Activated CD4-positive, alpha-beta T cell treated with anti-CD3 and anti-CD28 coated beads, Interleukin-2, amount 10 ng/mL, durations not matched to agents 7 days and 5 days (primary cell): Measurements from ENCODE around the gene ZBTB3. TPM values are rescaled to one million over a fixed set of nuclear protein-coding genes. Genes with fewer than 3 reads are reported as not detected.
"Not testable (repeated sequence)": the region's sequence is repeated elsewhere in the genome, so short reads cannot be mapped to it uniquely, and the experiment has no call there.

Experiments used
- CTCF ChIA-PET: fragments of 350-600 bp; sonication (Branson Sonifier 250); formaldehyde crosslinking; loops from one replicate; lab custom pipeline; 2021; ENCODE audit warnings: antibody characterized with exemption; lab: Charles Lee
- POLR2A ChIA-PET: fragments of 350-600 bp; sonication (Branson Sonifier 250); formaldehyde crosslinking; loops from one replicate; lab custom pipeline; 2021; ENCODE audit warnings: antibody characterized with exemption; lab: Charles Lee
- DNase-seq: peaks from one replicate; pipeline ENCODE4 v3.0.0-alpha.2; 2020
- H3K27ac Mint-ChIP-seq: one replicate; pipeline ENCODE4 v1.8.0; 2021; ENCODE audit warnings: mild to moderate bottlenecking, moderate library complexity, mixed read lengths
- H3K27me3 Mint-ChIP-seq: one replicate; pipeline ENCODE4 v1.8.0; 2021; ENCODE audit warnings: mixed read lengths
- H3K36me3 Mint-ChIP-seq: one replicate; pipeline ENCODE4 v1.8.0; 2021; ENCODE audit warnings: low read depth, mixed read lengths
- H3K4me1 Mint-ChIP-seq: one replicate; pipeline ENCODE4 v1.8.0; 2021; ENCODE audit warnings: mixed read lengths
- H3K4me3 Mint-ChIP-seq: one replicate; pipeline ENCODE4 v1.8.0; 2021; ENCODE audit warnings: mild to moderate bottlenecking, moderate library complexity, mixed read lengths
- H3K9me3 Mint-ChIP-seq: one replicate; pipeline ENCODE4 v1.8.0; 2021; ENCODE audit warnings: mixed read lengths
- total RNA-seq, 2 experiments: library from RNA; stranded (reverse); gene quantifications; one replicate each; pipeline ENCODE4 v1.2.3, GENCODE V29; 2021

The ZBTB3 gene
- total RNA-seq, 2 experiments from 2014 or later: 14.3 to 18.5 TPM

DNA sequence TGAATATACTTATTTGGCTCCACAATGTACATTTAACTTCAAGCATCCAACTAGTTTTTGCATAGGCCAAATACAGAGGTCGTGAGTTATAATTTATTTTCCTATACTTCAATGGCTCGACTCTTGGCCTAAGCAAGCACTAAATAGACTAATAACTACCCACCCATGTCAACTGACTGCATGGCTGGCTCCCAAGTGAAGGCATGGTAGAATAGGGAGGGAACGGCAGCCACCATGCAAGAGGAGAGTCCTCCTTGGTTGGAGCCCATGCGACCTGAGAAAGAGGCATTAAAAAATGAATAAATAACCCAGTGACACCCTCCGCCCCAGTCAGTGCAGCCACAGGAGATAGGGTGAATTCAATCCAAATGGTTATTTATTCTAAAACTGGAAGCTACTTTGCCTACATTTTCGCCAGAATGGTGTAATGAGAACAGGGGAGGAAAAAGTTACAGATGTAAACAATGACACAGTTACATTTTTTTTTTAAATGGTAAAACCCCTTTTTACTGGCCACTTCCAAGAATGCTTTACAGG lies 41.6 kb downstream of the ZBTB3 start:
- Mint-ChIP-seq H3K4me1 (peaks cover 79% of the 10 kb centered on the region), H3K9me3 (no peaks in the 10 kb centered on the region), H3K27ac (peak overlapping the region; percentile 93), H3K4me3 (peak overlapping the region; percentile 56), H3K27me3 (no peaks in the 10 kb centered on the region), H3K36me3 (peaks cover 65% of the 10 kb centered on the region)
- no peak for DNase-seq
- CTCF ChIA-PET: interaction anchor here (0.6 to 1.0 kb wide), 2 partner anchors 75 to 119 kb away, joined by 3 to 7 read pairs; no protein-coding TSS in a partner anchor
- POLR2A ChIA-PET: no interaction called here

- Mint-ChIP-seq H3K27me3 (no peaks in the 10 kb centered on the region), H3K4me3 (peak overlapping the region; percentile 79), H3K27ac (peak overlapping the region; percentile 93), H3K4me1 (peaks cover 82% of the 10 kb centered on the region), H3K9me3 (no peaks in the 10 kb centered on the region), H3K36me3 (peaks cover 51% of the 10 kb centered on the region)
- POLR2A ChIA-PET: interaction anchor here (0.6 to 1.0 kb wide), 3 partner anchors 44 to 171 kb away, joined by 3 to 4 read pairs (median 3); partner anchors contain the start of genes SLC3A2 and ZBTB3
- peak; percentile 39 for DNase-seq
- CTCF ChIA-PET: interaction anchor here (1.0 to 2.5 kb wide), 6 partner anchors 17 to 315 kb away, joined by 3 to 10 read pairs (median 4); partner anchors contain the start of genes HNRNPUL2 and TUT1
Observed at GRCh38 chr11:62710001-62710345, 44.0 kb downstream of the ZBTB3 start.

- H3K27ac Mint-ChIP-seq: peak overlapping the region; percentile 93
- H3K27me3 Mint-ChIP-seq: no peaks in the 10 kb centered on the region
- H3K36me3 Mint-ChIP-seq: peaks cover 47% of the 10 kb centered on the region
- ChIA-PET CTCF (interaction anchor here (0.6 to 2.5 kb wide), 12 partner anchors 9 to 315 kb away, joined by 3 to 10 read pairs (median 3); partner anchors contain the start of genes HNRNPUL2 and TUT1), POLR2A (interaction anchor here (0.6 to 1.0 kb wide), 5 partner anchors 18 to 1158 kb away, joined by 3 to 4 read pairs (median 3); partner anchors contain the start of genes HNRNPUL2, SLC3A2 and ZBTB3)
- H3K4me3 Mint-ChIP-seq: peak overlapping the region; percentile 79
- peak; percentile 98 for DNase-seq
- peaks cover 78% of the 10 kb centered on the region for H3K4me1 Mint-ChIP-seq
- H3K9me3 Mint-ChIP-seq: no peaks in the 10 kb centered on the region
Observed at GRCh38 chr11:62709247-62710000, 44.5 kb downstream of the ZBTB3 start.

- H3K9me3 Mint-ChIP-seq: no peaks in the 10 kb centered on the region
- H3K36me3 Mint-ChIP-seq: peaks cover 42% of the 10 kb centered on the region
- ChIA-PET POLR2A (interaction anchor here (0.7 to 1.0 kb wide), 4 partner anchors 19 to 1158 kb away, joined by 3 to 4 read pairs (median 3); partner anchors contain the start of genes HNRNPUL2 and SLC3A2), CTCF (interaction anchor here (0.6 to 2.5 kb wide), 13 partner anchors 9 to 284 kb away, joined by 3 to 10 read pairs (median 3); partner anchors contain the start of genes B3GAT3, SLC3A2 and TUT1)
- H3K4me3 Mint-ChIP-seq: peak overlapping the region; percentile 79
- H3K27ac Mint-ChIP-seq: peak overlapping the region; percentile 93
- peaks cover 71% of the 10 kb centered on the region for H3K4me1 Mint-ChIP-seq
- no peaks in the 10 kb centered on the region for H3K27me3 Mint-ChIP-seq
- peak; percentile 60 for DNase-seq
Observed at GRCh38 chr11:62708793-62709192, 45.2 kb downstream of the ZBTB3 start.

DNA sequence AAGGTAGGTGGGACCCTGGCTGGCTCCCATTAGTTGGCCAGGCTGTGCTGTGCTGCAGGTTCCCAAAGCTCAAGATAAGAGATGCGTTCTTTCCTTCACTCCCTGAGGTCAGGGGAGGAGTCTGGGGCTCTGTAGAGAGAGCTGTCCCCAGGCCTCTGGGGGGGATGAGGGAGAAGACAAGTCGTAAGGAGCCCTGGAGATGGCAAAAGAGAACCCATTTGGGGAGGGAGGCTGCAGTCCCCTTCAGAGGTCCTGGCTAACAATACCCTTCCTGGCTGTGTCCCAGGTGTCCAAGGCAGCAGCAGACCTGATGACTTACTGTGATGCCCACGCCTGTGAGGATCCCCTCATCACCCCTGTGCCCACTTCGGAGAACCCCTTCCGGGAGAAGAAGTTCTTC lies 45.6 kb downstream of the ZBTB3 start:
- Mint-ChIP-seq H3K27me3 (no peaks in the 10 kb centered on the region), H3K4me1 (peaks cover 67% of the 10 kb centered on the region), H3K9me3 (no peaks in the 10 kb centered on the region), H3K4me3 (peak overlapping the region; percentile 79), H3K36me3 (peaks cover 39% of the 10 kb centered on the region), H3K27ac (peak overlapping the region; percentile 93)
- no peak for DNase-seq
- CTCF ChIA-PET: interaction anchor here (0.6 to 3.1 kb wide), 13 partner anchors 8 to 284 kb away, joined by 3 to 15 read pairs (median 3); partner anchors contain the start of genes B3GAT3, SLC3A2, TMEM179B and TUT1
- POLR2A ChIA-PET: interaction anchor here (0.7 kb wide), 1 partner anchor 1159 kb away, joined by 3 read pairs; no protein-coding TSS in a partner anchor

DNA sequence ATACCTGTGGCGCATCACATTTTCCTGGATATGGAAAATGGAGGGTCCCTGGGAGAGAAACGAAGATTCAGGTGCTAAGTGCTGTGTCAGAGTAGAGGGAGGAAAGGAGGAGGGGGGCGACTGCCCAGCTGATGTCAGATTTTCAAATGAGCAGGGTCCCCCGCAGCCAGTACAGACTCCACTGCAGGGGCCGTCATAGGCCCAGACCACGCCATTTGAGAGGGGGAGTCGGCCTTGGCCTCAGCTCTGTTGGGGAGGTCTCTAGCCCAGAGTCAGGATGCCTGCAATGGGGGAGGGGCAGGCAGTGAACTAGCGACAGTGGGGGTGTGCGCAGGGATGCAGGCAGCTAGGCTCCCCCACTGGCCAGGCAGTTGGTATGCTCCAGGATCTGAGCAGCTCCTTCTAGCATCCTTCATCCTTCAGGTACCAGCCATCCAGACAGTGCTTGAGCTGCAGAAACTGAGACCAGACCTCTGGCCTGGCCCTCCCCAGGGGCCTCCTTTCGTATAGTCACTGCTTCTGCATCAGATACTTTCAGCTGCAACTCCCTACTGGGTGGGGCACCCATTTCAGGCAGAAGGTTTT lies 46.6 kb downstream of the ZBTB3 start, which contains the start of the genes BSCL2 and GNG3:
TSS of gene BSCL2 (minus strand) at position 148 of the 585 bp plus-strand sequence. CDS start 229 bp downstream, outside the sequence.
TSS of gene GNG3 (plus strand) at position 400 of the 585 bp plus-strand sequence. CDS start 620 bp downstream, outside the sequence.
- peaks cover 57% of the 10 kb centered on the region for H3K4me1 Mint-ChIP-seq
- H3K36me3 Mint-ChIP-seq: peaks cover 32% of the 10 kb centered on the region
- CTCF ChIA-PET: interaction anchor here (0.6 to 3.1 kb wide), 8 partner anchors 27 to 173 kb away, joined by 3 to 15 read pairs (median 4); partner anchors contain the start of genes LBHD1, SLC3A2, TMEM179B and UQCC3

DNA sequence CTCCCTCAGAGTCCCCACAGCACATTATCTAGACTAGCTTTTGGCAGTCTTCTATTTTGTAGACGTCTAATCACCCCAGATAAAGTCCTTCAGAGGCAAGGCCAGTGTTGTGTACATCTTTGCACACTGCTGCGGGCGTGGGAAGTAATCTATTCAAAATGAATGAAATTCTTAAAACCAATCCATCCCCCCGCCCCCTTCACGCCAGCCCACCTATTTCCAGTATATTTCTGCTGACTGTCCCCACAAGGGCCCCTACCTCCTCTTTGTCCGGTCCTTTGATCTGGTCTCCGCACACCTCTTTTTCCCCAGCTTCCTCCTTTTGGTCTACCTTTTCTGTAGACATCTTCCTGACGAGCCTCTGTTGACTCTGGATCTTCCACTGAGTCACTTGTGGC lies 47.1 kb downstream of the ZBTB3 start:
- H3K36me3 Mint-ChIP-seq: peaks cover 32% of the 10 kb centered on the region
- H3K27me3 Mint-ChIP-seq: no peaks in the 10 kb centered on the region
- H3K4me1 Mint-ChIP-seq: peaks cover 53% of the 10 kb centered on the region
- H3K4me3 Mint-ChIP-seq: peak overlapping the region; percentile 88
- peak overlapping the region; percentile 72 for H3K27ac Mint-ChIP-seq
- POLR2A ChIA-PET: interaction anchor here (0.6 kb wide), 1 partner anchor 35 kb away, joined by 3 read pairs; the partner anchor contains the start of gene LBHD1
- DNase-seq: no peak
- H3K9me3 Mint-ChIP-seq: no peaks in the 10 kb centered on the region
- CTCF ChIA-PET: interaction anchor here (0.6 to 3.1 kb wide), 10 partner anchors 8 to 174 kb away, joined by 3 to 15 read pairs (median 4); partner anchors contain the start of genes LBHD1, SLC3A2, TMEM179B and UQCC3

More for the DNA sequence above, 46.6 kb downstream of the ZBTB3 start, which contains the start of the genes BSCL2 and GNG3:
- no peaks in the 10 kb centered on the region for H3K27me3 Mint-ChIP-seq
- peak within 1 kb of the TSS; percentile 88 for H3K4me3 Mint-ChIP-seq
- DNase-seq: peak; percentile 10
- POLR2A ChIA-PET: no interaction called here
- peak within 1 kb of the TSS; percentile 93 for H3K27ac Mint-ChIP-seq
- no peaks in the 10 kb centered on the region for H3K9me3 Mint-ChIP-seq

DNA sequence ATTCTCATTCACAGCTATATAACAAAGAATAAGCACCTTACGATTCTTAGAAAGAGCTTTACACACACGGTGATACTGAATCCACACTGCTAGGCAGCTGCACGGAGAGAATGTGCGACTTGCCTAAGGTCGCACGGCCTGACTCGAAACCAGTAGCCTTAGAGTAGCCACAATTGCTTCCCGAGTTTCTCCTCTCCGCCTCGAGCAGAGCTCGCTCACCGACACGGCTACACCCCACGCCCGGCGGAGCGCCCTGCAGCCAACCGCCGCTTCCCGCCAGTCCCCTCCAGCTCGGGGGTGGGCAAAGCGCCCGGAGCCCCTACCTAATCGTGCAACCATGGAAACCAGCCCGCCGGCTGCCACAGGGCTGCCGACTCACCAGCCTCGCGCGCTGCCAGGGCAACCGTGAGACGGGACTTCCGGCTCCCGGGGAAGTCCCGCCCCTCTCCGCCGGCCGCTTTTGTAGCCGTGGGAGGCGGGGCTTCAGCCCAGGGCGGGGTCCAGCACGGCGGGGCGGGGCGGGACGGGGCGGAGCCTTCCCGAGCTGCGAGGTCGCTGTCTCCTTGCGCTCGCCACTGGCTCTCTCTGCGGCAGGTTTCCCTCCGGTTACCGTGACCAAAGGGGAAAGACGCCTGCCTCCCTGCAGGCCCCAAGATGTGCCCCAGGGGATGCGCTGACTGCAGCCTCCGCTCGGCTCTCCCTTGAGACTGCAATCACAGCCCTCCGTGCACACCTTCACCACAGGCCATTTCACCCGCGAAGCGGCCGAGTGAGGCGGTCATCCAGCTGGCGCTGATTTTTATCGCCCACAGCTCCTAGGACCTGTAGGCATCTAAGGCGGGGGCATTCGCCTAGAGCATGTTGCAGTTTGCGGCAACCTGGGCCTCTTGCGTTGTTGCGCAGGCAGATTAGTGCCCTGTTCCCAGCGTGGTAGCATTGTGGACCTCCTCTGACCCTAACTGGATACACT lies 47.8 kb downstream of the ZBTB3 start:
- Mint-ChIP-seq H3K9me3 (no peaks in the 10 kb centered on the region), H3K36me3 (peaks cover 34% of the 10 kb centered on the region), H3K27ac (peak overlapping the region; percentile 81), H3K4me3 (peak overlapping the region; percentile 88), H3K27me3 (no peaks in the 10 kb centered on the region), H3K4me1 (peaks cover 49% of the 10 kb centered on the region)
- ChIA-PET POLR2A (interaction anchor here (0.6 to 0.7 kb wide), 2 partner anchors 21 to 34 kb away, joined by 3 read pairs; partner anchors contain the start of genes HNRNPUL2 and LBHD1), CTCF (interaction anchor here (0.7 to 3.1 kb wide), 17 partner anchors 9 to 311 kb away, joined by 3 to 15 read pairs (median 3); partner anchors contain the start of genes LBHD1, SLC3A2, TMEM179B and TUT1)
- DNase-seq: peak; percentile 94

GRCh38 chr11:62705413-62705812 lies 48.5 kb downstream of the ZBTB3 start:
- Mint-ChIP-seq H3K36me3 (peaks cover 33% of the 10 kb centered on the region), H3K27me3 (no peaks in the 10 kb centered on the region), H3K4me3 (peak overlapping the region; percentile 88), H3K4me1 (peaks cover 44% of the 10 kb centered on the region), H3K27ac (peak overlapping the region; percentile 81), H3K9me3 (no peaks in the 10 kb centered on the region)
- DNase-seq: no peak
- CTCF ChIA-PET: interaction anchor here (0.7 to 3.1 kb wide), 12 partner anchors 11 to 310 kb away, joined by 3 to 15 read pairs (median 3); partner anchors contain the start of genes TMEM179B, TUT1 and UBXN1
- POLR2A ChIA-PET: interaction anchor here (0.7 kb wide), 1 partner anchor 21 kb away, joined by 3 read pairs; the partner anchor contains the start of gene HNRNPUL2

- POLR2A ChIA-PET, H3K27ac Mint-ChIP-seq, H3K9me3 Mint-ChIP-seq, H3K27me3 Mint-ChIP-seq, H3K4me3 Mint-ChIP-seq, DNase-seq: not testable (repeated sequence)
- Mint-ChIP-seq H3K4me1 (peaks cover 38% of the 10 kb centered on the region), H3K36me3 (peaks cover 24% of the 10 kb centered on the region)
- CTCF ChIA-PET: interaction anchor here (0.7 to 2.3 kb wide), 3 partner anchors 10 to 71 kb away, joined by 4 to 11 read pairs (median 4); no protein-coding TSS in a partner anchor
Observed at GRCh38 chr11:62703921-62704320, 50.0 kb downstream of the ZBTB3 start.
